Thyroid gland (tissue), 4 donors: ENCODE data around the gene STMP1.

Experiments used
- CTCF ChIP-seq, 6 experiments: fragments of 200-600 bp in 3 of 6; fragments of 450-650 bp in 3 of 6; sonication (generic) in 3 of 6; IDR thresholded peaks; one replicate each; pipeline ENCODE4 v1.5.1; 2016 to 2019; ENCODE audit warnings: antibody characterized with exemption in 6 of 6, mild to moderate bottlenecking in 2 of 6, inconsistent platforms in 1 of 6, moderate library complexity in 1 of 6
- POLR2A ChIP-seq, 2 donors: fragments of 450-650 bp; IDR thresholded peaks; one replicate each; pipeline ENCODE4 v1.6.1; 2017; ENCODE audit warnings: antibody characterized with exemption in 2 of 2, mild to moderate bottlenecking in 2 of 2, moderate library complexity in 1 of 2

- TF ChIP-seq POLR2A (IDR thresholded peaks at IDR 0.05) (no peak), CTCF (IDR thresholded peaks at IDR 0.05) (no peak)
Observed at GRCh38 chr7:135709508-135709907, 47.2 kb downstream of the STMP1 start.
